Brain microvascular endothelial cell (primary cell): ENCODE results near the gene LRIT3.

Experiments
- DNase-seq: peaks from one replicate; pipeline ENCODE4 v3.0.0-alpha.2; 2020
- H3K27ac ChIP-seq: fragments of 250-450 bp; sonication (Bioruptor Pico); 2 replicates; pipeline ENCODE4 v1.5.1; 2020; ENCODE audit warnings: mild to moderate bottlenecking, moderate library complexity
- H3K27me3 ChIP-seq: fragments of 250-450 bp; sonication (Bioruptor Pico); replicated peaks from 2 replicates; pipeline ENCODE4 v1.5.1; 2020; ENCODE audit warnings: mild to moderate bottlenecking
- H3K36me3 ChIP-seq: fragments of 250-450 bp; sonication (Bioruptor Pico); replicated peaks from 2 replicates; pipeline ENCODE4 v1.5.1; 2020; ENCODE audit warnings: mild to moderate bottlenecking
- H3K4me3 ChIP-seq: 2 replicates; pipeline ENCODE4 v1.5.1; 2011; ENCODE audit warnings: low read depth, mild to moderate bottlenecking, control low read depth, low read length, moderate library complexity
- CTCF ChIP-seq: IDR thresholded peaks from 2 replicates; pipeline ENCODE4 v1.5.1; 2011; ENCODE audit warnings: low read depth, mild to moderate bottlenecking, moderate library complexity, low read length, control low read depth, inconsistent platforms; ENCODE audit errors: missing control alignments
- in situ Hi-C: cut with HindIII; loops from 2 replicates; pipeline ENCODE4 v1.10.0; 2017; ENCODE audit warnings: low sequenced_read_pairs, low pct_ligation_motif_present

The LRIT3 gene

GRCh38 chr4:109847896-109848442 lies at the start of gene LRIT3:
TSS of gene LRIT3 (plus strand) at chr4:109848107. CDS start at chr4:109848202, 95 bp downstream.
- Histone ChIP-seq H3K27me3 (no peaks in the 10 kb centered on the region), H3K36me3 (no peaks in the 10 kb centered on the region), H3K27ac (no peak within 1 kb of the TSS), H3K4me3 (no peak within 1 kb of the TSS)
- DNase-seq: no peak
- TF ChIP-seq CTCF: no peak
- in situ Hi-C loops: no loop called here

- in situ Hi-C loops: no loop called here
- Histone ChIP-seq H3K27me3 (no peaks in the 10 kb centered on the region), H3K4me3 (no peak overlapping the region), H3K36me3 (no peaks in the 10 kb centered on the region), H3K27ac (no peak overlapping the region)
- TF ChIP-seq CTCF: peak; percentile 14
- DNase-seq: no peak
Observed at GRCh38 chr4:109798866-109799265, 49.0 kb upstream of the LRIT3 start.

GRCh38 chr4:109801099-109801789 lies 46.7 kb upstream of the LRIT3 start:
- no peaks in the 10 kb centered on the region for H3K36me3 ChIP-seq
- DNase-seq: no peak
- no peak for TF ChIP-seq CTCF
- no peak overlapping the region for H3K27ac ChIP-seq
- in situ Hi-C loops: no loop called here
- H3K4me3 ChIP-seq: no peak overlapping the region
- H3K27me3 ChIP-seq: no peaks in the 10 kb centered on the region

GRCh38 chr4:109801895-109802319 lies 46.0 kb upstream of the LRIT3 start, which contains the start of gene CFI:
TSS of gene CFI (minus strand) at chr4:109801999. CDS start at chr4:109801971, 28 bp downstream.
- in situ Hi-C loops: no loop called here
- no peaks in the 10 kb centered on the region for H3K27me3 ChIP-seq
- TF ChIP-seq CTCF: no peak
- no peak within 1 kb of the TSS for H3K4me3 ChIP-seq
- H3K36me3 ChIP-seq: no peaks in the 10 kb centered on the region
- peak; percentile 12 for DNase-seq
- H3K27ac ChIP-seq: no peak within 1 kb of the TSS

- Histone ChIP-seq H3K36me3 (no peaks in the 10 kb centered on the region), H3K27me3 (no peaks in the 10 kb centered on the region), H3K27ac (no peak overlapping the region), H3K4me3 (no peak overlapping the region)
- peak; percentile 64 for TF ChIP-seq CTCF
- in situ Hi-C loops: no loop called here
- DNase-seq: peak; percentile 36
Observed at GRCh38 chr4:109803924-109804571, 43.9 kb upstream of the LRIT3 start.
